ENCODE results near the gene ELMO1. TPM values are rescaled to one million over a fixed set of nuclear protein-coding genes. Genes with fewer than 3 reads are reported as not detected.

Gene ELMO1
- total RNA-seq, 2 donors from 2014 or later, result 66.0 to 72.2 TPM

DNA sequence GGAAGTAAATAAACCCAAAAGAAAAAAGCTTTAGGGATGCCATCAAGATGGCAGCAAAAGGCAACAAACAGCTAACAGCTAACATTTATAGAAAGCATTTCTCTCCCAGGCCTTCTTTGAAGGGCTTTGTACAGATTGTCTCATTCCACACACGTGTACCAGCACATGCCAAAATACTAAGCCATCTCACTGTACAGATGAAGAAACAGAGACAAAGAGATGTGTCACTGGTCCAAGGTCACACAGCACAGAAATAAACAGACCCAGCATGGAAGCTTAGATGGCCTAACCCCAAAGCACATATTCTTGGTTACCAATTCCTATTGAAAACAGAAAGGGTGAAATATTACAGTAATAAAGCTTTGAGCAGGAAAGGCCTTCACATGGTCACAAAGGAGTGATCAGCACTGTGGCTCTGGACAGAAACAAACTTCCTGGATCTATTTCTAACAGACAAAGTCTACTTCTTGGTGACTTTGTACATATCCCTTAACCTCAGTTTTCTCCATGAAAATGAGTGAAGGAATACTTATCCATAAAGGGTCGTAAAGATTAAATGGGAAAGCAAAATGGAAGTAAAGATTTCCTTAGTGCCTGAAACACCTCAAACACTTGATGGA is 346.0 kb downstream of the ELMO1 start:
- Histone ChIP-seq H3K9me3 (no peaks in the 10 kb centered on the region), H3K27ac (no peak overlapping the region), H3K27me3 (replicated peaks; ENCODE audit: insufficient read depth) (no peaks in the 10 kb centered on the region), H3K36me3 (no peaks in the 10 kb centered on the region), H3K4me3 (no peak overlapping the region), H3K4me1 (ENCODE audit: control insufficient read depth in 1 of 2, low read depth in 2 of 2) (peaks cover 0 to 11% of the 10 kb centered on the region in 2 donors)
- ATAC-seq (ENCODE audit: insufficient number of reproducible peaks, low FRiP score, low read depth) (no peak), DNase-seq (ENCODE audit: low spot score) (no peak)
- TF ChIP-seq, protein P1, sequence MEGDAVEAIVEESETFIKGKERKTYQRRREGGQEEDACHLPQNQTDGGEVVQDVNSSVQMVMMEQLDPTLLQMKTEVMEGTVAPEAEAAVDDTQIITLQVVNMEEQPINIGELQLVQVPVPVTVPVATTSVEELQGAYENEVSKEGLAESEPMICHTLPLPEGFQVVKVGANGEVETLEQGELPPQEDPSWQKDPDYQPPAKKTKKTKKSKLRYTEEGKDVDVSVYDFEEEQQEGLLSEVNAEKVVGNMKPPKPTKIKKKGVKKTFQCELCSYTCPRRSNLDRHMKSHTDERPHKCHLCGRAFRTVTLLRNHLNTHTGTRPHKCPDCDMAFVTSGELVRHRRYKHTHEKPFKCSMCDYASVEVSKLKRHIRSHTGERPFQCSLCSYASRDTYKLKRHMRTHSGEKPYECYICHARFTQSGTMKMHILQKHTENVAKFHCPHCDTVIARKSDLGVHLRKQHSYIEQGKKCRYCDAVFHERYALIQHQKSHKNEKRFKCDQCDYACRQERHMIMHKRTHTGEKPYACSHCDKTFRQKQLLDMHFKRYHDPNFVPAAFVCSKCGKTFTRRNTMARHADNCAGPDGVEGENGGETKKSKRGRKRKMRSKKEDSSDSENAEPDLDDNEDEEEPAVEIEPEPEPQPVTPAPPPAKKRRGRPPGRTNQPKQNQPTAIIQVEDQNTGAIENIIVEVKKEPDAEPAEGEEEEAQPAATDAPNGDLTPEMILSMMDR (IDR thresholded peaks at IDR 0.05), result no peak

DNA sequence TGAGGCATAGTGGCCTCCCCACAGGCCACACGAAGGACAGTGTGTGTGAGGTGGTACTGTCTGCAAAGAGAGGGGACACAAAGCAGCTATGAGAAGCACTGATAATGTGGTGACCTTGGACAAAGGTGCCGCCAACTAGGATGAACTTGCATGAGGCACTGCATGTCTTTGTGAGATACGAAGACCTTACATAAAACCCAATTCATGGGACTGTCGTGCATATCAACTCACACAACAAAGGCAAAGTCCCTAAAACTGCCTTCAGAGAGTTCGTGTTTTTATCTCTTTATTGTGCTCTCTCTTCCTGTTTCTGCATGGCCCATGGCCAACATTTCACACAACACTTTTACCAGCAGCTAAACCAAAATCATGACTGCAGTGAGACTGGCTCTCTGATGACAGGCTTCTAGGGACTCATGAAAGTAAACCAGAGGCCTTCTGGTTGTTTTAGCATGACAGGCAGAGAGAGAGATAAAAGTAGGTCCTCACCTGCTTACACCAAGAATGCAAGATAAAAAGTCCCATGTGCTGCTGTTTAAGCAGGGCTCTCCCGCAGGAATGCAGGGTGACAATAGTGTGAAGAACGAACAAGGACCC is 347.8 kb downstream of the ELMO1 start:
- TF ChIP-seq, protein P1 (IDR thresholded peaks at IDR 0.05), result no peak
- ATAC-seq (ENCODE audit: insufficient number of reproducible peaks, low FRiP score, low read depth) (no peak), DNase-seq (ENCODE audit: low spot score) (no peak)

GRCh38 chr7:37098762-37099161 is 349.9 kb downstream of the ELMO1 start:
- Histone ChIP-seq H3K9me3 (no peaks in the 10 kb centered on the region), H3K4me3 (no peak overlapping the region), H3K4me1 (ENCODE audit: control insufficient read depth in 1 of 2, low read depth in 2 of 2) (no peaks in the 10 kb centered on the region), H3K27ac (no peak overlapping the region), H3K36me3 (no peaks in the 10 kb centered on the region), H3K27me3 (replicated peaks; ENCODE audit: insufficient read depth) (no peaks in the 10 kb centered on the region)
- TF ChIP-seq, protein P1 (IDR thresholded peaks at IDR 0.05), result no peak
- DNase-seq (ENCODE audit: low spot score) (no peak), ATAC-seq (ENCODE audit: insufficient number of reproducible peaks, low FRiP score, low read depth) (no peak)

More for the DNA sequence above, 347.8 kb downstream of the ELMO1 start:
- peaks cover 0 to 11% of the 10 kb centered on the region in 2 donors for H3K4me1 ChIP-seq (ENCODE audit: control insufficient read depth in 1 of 2, low read depth in 2 of 2)
- no peaks in the 10 kb centered on the region for H3K9me3 ChIP-seq
- no peaks in the 10 kb centered on the region for H3K36me3 ChIP-seq
- H3K27me3 ChIP-seq (replicated peaks; ENCODE audit: insufficient read depth), result no peaks in the 10 kb centered on the region
- no peak overlapping the region for H3K27ac ChIP-seq
- no peak overlapping the region for H3K4me3 ChIP-seq

DNA sequence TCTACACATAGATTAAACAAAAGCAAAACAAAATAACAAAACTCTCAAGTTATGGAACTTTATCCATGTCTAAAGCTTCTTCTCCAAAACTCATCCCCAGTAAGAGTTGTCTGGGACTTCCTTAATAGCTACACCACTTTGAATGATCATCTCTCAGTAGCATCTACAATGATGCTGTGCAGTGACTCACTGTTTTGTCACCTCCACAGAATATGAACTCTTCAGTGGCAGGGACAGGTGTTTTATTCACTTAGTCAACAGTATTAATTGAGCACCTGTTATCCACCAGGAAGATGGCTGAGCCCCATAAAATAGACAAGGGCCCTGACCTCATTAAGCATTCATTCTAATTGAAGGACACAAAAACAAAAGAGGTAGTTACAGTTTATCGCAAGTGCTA is 350.7 kb downstream of the ELMO1 start:
- TF ChIP-seq, protein P1 (IDR thresholded peaks at IDR 0.05), result no peak
- no peak for DNase-seq (ENCODE audit: low spot score)
- H3K4me3 ChIP-seq, result no peak overlapping the region

GRCh38 chr7:37097276-37097675 is 351.4 kb downstream of the ELMO1 start:
- no peak overlapping the region for H3K4me3 ChIP-seq
- H3K4me1 ChIP-seq (ENCODE audit: control insufficient read depth in 1 of 2, low read depth in 2 of 2), result no peaks in the 10 kb centered on the region
- ATAC-seq (ENCODE audit: insufficient number of reproducible peaks, low FRiP score, low read depth), result no peak
- TF ChIP-seq, protein P1 (IDR thresholded peaks at IDR 0.05), result no peak
- H3K27me3 ChIP-seq (replicated peaks; ENCODE audit: insufficient read depth), result no peaks in the 10 kb centered on the region
- no peak for DNase-seq (ENCODE audit: low spot score)
- no peak overlapping the region for H3K27ac ChIP-seq
- H3K9me3 ChIP-seq, result no peaks in the 10 kb centered on the region
- no peaks in the 10 kb centered on the region for H3K36me3 ChIP-seq

More for the DNA sequence above, 350.7 kb downstream of the ELMO1 start:
- Histone ChIP-seq H3K27me3 (replicated peaks; ENCODE audit: insufficient read depth) (no peaks in the 10 kb centered on the region), H3K27ac (no peak overlapping the region), H3K9me3 (no peaks in the 10 kb centered on the region), H3K36me3 (no peaks in the 10 kb centered on the region), H3K4me1 (ENCODE audit: control insufficient read depth in 1 of 2, low read depth in 2 of 2) (no peaks in the 10 kb centered on the region)
- no peak for ATAC-seq (ENCODE audit: insufficient number of reproducible peaks, low FRiP score, low read depth)

Data from thoracic aorta (tissue), 2 donors.